GM19240 (cell line): ENCODE data around the gene PRKRIP1.
"Not testable (repeated sequence)": the region's sequence is repeated elsewhere in the genome, so short reads cannot be mapped to it uniquely, and the experiment has no call there.

ENCODE experiments used
- DNase-seq: peaks from one replicate; pipeline ENCODE4 v3.0.0; 2011; ENCODE audit warnings: low spot score; ENCODE audit not compliant: insufficient read length

Gene PRKRIP1

DNA sequence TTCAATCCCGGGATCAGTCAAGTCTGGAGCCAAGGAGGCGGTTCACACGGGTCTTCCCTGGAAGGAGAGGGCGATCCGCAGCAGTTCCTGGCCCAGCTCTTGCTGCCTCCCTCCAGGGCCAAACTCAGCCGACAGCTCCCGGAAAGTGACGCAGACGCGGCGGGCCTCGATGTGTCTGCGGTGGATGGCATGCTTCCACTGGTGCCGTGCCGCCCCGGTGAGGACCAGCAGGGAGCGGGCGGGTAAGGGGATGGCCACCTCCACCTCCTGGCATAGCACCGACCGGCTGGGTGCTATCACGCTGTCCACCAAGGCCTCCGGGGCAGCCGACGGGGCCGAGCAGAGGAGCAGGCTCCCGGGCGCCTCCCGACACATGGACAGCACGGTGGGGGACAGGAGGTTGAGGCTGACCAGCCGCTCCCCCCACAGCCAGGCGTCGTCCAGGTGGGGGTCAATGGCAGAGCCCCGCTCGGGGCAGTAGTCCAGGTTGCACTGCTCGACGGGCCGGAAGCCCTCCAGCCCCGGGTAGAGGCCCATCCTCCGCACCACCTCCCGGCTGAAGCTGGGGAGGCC lies 61.3 kb downstream of the PRKRIP1 start:
- DNase-seq, result no peak

DNA sequence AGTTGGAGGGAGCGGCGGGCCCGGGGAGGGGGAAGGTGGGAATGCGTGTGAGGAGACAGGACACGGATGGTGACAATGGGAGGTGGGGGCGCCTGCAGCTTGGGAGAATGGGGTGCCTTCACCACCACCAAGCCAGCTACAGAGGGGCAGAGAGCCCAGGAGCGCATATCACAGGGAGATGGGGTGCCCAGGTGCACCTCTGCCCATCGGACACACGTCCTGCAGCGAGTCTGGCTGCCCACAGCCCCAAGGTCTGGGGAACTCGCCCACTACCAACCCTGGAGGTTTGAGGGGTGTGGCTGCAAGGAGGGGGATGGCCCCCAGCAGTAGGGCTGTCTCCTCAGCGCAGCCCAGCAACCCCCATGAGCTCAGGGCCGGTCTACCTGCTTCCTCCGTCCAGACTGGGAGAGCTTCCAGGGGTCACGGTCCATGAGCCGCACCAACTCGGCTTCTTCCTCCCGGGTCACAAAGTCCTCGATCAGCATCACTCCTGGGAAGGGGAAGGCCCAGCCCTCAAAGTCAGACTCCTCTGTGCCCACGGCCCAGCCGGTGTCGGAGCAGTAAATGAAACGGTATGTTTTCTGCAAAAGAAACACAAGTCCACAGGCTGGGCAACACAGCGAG lies 63.2 kb downstream of the PRKRIP1 start:
- no peak for DNase-seq

DNA sequence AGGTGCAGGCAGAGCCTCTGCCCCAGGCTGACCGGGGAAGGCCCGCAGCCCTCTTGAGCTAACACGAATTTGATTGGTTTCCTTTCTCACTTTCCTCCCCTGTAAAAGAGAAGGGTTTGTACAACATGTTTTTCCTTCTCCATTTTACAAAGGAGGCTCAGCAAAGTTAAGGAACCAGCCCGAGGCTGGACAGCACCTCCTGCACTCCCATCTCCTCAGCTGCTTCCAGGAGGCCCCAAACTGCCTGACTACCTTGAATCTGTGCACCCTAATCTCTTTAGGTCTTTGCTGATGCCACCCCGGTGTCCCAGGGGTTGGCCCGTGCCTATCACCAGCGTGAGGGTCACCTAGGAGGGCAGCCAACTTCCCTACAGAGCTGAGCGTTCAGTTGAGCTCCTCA lies 64.3 kb downstream of the PRKRIP1 start:
- DNase-seq, result no peak

DNA sequence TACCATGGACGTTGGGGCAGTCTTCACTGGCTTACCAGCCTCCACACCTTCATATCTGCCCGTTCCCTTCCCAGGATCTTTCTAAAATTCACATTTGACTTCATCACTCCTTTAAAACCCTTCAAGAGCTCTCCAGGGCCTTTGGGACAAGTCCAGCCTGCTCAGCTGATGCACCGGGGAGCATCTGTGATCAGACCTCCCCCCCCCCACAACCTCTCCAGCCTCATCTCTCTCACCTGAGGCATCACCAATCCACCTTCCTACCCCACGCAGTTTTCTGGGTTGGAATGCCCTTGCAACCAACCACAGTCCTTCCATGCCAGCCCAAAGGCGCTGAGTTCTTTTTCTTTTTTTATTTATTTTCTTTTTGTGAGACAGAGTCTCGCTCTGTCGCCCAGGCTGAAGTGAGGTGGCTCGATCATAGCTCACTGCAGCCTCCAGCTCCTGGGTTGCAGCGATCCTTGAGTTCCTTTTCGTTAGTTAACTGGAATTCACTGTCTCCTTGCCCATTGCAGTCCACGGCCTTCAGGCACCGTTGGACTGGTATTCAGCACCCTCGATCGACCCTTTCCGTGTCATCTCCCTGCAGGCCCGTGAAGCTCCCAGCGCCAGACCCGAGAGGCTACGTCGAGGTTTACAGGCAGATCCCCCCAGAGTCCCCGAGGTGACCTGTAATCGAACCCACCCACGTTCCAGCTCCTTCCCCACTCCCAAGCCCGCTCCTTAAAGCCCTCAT lies 67.8 kb downstream of the PRKRIP1 start:
- no peak for DNase-seq

DNA sequence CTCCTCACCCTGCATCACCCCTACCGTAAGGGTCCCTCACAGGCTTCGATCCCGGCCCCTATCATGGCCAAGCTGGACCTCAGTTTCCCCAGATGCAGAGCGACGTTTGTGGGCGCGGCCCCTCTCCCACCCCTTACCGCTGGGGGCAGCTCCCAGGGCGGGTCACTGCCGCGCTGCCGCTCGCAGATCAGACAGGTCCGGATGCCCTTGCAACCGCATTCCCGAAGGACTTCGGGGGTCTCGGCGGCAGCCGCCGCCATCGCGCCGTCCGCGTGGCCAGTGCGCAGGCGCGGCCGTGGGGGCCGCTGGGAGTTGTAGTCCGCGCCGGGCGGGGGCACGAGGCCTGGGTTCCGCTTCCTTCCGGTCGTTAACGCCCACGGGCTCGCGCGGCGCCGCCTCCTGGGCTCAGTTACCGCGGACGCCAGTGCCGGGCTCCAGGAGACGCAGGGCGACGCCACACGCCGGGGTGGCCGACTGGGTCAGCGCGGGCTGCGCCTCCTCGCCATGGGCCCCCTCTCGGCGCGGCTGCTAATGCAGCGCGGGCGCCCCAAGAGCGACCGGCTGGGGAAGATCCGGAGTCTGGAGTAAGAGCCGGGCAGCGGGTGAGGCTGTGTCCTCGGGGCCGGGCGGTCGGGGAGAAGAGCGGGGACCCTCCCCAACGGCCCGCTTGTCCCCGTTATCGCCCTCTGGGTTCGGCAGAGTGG lies 68.6 kb downstream of the PRKRIP1 start, which contains the start of the genes ALKBH4 and LRWD1:
Gene ALKBH4, minus strand, starts transcription at position 287 of the 704 bp plus-strand sequence. Its CDS starts 27 bp downstream, at position 260.
Gene LRWD1, plus strand, starts transcription at position 408 of the 704 bp plus-strand sequence. Its CDS starts 97 bp downstream, at position 505.
- peak; percentile 99 for DNase-seq

DNA sequence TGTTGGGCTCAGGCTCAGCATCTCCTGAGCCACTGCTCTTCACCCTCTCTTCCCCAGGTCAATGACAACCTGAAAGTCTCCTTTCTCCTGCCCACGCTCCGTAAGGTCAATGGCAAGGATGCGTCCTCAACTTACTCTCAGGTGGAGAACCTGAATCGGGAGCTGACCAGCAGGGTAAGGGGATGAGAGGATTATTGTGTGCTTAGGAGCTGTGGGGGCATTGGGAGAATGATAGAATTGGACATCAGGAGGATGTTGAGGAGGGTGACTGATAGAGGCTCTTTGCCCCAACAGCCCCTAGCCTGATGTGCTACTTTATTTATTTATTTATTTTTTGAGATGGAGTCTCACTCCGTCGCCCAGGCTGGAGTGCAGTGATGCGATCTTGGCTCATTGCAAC lies 69.9 kb downstream of the PRKRIP1 start:
- DNase-seq, result no peak

DNA sequence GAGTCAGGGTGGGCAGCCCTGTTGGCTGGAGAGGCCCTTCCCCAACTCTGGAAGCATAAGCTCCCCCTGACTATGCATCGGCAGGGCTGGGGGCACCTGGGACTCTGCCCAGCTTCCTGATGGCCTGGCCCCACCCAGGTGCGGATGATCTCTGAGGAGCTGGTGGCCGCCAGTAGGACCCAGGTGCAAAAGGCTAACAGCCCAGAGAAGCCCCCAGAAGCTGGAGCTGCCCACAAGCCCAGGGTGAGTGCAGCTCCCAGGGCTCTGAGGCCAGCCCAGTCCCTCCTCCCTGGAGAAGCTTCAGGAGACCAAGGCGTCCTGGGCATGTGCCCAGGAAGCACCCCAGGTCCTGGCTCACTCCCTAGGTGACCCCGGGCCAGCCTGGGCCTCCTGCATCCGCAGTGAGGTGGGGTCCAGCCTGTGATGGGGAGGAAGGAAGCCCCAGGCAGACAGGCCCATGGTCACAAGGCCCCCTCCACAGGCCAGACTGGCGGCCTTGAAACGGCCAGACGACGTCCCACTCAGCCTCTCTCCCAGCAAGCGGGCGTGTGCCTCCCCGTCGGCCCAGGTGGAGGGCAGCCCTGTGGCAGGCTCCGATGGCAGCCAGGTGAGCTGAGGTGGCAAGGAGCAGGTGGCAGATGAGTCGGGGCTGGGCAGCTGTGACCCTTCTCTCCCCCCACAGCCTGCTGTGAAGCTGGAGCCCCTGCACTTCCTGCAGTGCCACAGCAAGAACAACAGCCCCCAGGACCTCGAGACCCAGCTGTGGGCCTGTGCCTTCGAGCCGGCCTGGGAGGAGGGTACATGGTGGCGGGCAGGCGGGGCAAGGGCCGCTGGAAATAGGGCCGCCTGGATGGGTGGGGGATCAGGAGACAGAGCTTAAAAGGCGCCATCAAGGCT lies 71.7 kb downstream of the PRKRIP1 start:
- DNase-seq, result no peak

DNA sequence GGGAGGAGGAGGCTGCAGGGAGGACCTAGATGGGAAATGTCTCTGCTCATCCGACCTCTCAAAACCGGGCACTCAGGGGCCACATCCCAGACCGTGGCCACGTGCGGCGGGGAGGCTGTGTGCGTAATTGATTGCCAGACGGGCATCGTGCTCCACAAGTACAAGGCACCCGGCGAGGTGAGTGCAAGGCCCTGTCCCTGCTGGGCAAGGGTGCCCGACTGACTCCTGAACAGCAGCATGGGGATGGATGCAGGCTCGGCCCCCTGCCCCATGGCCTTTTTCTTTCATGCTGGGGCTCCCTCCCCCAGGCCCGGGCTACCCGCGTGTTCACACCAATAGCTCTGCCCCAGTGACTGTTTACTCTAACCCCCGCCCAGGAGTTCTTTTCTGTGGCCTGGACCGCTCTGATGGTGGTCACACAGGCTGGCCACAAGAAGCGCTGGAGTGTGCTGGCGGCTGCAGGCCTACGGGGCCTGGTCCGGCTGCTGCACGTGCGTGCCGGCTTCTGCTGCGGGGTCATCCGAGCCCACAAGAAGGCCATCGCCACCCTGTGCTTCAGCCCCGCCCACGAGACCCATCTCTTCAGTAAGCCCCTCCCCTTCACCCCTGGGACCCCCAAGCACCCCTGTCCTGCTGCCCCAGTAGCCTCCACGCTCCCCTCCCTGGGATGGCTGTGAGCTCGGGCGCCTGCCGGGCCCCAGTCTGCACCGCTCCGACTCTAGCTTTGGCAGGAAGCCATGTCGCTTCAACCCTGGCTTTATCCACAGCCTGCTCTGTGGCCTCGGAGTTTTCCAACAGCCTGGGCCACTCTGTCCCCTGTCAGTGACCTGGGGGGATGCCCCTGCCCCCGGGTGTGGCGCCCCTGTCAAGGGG lies 72.6 kb downstream of the PRKRIP1 start:
- no peak for DNase-seq

DNA sequence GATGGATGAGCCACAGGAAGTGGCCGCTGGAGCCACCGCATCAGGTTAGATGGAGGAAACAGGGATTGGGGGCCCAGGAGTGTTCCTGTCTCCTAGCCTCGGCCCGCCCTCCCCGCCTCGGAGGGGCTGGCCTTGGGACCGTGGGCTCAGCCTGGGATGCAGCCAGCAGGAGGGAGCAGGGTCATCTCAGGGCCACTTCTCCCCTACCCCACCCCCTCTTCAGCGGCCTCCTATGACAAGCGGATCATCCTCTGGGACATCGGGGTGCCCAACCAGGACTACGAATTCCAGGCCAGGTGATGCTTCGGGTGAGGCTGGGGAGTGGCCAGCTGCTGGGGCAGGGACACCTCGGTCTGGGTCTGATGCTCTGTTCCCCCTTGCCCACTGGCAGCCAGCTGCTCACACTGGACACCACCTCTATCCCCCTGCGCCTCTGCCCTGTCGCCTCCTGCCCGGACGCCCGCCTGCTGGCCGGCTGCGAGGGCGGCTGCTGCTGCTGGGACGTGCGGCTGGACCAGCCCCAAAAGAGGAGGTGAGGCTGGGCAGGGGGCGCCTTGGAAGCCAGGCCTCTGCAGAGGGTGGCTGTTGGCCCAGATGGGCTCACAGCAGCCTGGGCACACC lies 73.3 kb downstream of the PRKRIP1 start:
- no peak for DNase-seq

DNA sequence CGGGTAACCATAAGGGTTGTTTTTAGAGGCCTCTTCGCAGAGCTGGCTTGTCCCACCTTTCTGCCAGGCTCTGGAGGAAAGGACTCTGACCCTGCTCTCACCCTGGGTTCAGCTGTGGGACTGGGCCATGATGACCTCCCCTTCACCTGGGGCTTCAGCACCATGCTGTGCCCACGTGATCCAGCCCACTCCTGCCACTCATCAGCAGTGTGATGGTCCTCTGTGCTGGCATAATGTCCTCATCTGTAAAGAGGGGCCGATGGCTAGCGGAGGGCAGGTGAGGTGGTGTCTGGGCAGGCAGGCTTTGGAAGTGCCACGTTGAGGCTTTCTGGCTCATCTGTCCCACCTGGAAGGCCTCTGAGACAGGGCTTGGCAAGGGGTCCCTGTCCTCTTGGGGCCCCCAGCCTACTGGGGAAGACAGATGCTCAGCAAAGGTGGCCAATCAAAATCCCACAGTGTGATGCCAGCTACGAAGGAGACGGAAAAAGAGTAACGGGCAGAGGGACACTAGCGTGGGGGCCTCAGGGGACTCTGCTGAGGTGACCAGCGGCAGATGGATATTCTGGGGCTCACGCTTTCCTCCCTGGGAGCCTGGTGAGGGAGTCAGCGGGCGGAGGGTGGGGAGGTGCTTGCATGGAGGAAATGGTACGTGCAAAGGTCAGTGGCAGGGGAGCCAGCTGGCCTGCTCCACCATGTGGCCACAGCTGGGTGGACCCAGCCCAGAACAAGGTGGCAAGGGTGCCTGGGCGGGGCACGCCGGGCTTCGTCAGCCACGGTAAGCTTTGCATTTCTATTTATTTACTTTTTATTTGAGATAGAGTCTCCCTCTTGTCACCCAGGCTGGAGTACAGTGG lies 74.0 kb downstream of the PRKRIP1 start:
- no peak for DNase-seq

DNA sequence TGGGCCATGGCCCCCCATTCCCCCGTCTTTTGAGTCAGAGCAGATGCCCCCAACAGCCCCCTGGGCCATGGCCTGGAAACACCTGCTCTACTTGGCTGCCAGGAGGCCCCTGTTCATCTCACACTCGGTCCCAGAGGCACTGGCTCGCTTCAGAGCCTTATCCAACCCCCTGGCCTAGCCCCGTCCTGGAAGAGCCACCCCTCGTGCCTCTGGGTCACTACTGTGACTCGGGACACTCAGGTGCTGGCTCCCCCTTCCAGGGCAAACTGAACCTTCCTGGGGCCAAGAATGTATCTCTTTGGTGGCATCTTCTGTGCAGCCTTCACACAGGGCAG lies 75.6 kb downstream of the PRKRIP1 start:
- DNase-seq, result no peak

DNA sequence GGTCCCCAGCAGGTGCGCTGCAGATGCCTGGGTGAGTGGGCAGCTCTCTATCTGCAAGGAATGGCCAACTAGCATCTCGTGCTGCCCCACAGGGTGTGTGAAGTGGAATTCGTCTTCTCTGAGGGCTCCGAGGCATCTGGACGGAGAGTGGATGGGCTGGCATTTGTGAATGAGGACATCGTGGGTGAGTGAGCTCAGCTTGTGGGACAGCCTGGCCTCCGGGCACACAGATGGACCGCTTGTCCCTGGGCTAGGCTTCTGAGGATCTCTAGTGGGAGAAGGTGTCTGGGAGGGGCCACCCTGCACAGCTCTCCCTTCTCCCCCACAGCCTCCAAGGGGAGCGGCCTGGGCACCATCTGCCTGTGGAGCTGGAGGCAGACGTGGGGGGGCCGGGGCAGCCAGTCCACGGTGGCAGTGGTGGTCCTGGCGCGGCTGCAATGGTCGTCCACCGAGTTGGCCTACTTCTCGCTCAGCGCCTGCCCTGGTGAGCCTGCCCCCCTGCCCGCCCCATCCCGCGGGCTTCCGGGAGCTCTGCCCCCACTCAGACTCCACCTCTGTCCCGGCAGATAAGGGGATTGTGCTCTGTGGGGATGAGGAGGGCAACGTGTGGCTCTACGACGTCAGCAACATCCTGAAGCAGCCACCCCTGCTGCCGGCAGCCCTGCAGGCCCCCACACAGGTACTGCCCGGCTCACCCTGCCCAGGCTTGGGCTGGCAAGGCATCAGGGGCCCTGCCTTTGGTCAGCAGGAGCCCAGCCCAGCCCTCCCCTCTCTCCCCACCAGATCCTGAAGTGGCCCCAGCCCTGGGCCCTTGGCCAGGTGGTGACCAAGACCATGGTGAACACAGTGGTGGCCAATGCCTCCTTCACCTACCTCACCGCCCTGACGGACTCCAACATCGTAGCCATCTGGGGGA lies 76.2 kb downstream of the PRKRIP1 start:
- no peak for DNase-seq

DNA sequence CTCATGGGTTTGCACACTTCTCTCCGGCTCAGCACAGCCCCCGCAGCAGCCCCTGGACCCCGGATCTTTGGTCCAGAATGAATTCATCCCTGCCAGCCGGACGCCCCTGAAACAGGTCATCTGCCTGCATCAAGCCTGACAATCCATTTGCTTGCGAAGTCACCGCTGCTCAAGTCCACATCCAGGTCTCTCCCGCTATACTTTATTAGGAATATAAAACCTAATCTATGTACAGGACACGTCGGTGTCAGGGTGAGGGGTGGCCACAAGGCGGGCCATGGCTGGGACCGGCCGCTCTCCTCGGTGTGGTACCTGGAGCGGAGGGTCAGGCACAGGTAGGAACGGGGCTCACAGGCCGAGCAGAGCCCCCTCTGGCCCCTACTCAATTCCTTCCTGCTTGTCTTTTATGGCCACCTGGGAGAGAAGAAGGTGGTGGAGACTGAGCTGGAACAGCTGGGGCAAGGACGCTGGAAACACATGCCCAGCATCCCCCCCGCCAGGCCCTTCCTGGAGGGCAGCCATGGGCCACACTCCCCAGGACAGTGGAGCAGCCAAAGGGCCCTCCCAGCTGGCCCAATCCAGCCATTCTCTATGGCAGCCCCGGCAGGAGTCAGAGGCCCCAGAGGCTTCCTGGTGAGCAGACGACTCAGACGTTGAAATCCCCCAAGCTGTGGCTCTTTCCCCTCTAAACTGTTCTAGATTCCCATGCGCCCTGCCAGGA lies 77.3 kb downstream of the PRKRIP1 start:
- no peak for DNase-seq

DNA sequence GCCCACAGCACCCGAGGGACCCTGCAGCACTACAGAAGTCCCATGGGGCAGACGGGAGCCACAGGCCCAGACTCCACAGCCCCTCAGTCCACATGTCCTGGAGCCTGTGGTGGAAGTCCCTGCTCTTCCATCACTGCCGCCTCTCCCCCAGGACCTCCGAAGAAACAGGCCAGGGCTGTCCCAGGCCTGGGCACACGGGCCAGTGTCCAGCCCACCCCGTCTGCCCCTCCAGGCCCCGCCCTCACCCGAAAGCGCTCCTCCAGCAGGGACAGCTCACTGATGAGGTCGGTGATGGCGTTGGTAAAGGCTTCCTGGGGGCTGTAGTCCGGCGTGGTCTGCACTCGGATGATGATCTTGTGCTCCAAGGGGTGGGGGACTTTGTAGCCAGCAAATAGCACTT lies 78.0 kb downstream of the PRKRIP1 start:
- DNase-seq, result not testable (repeated sequence)

DNA sequence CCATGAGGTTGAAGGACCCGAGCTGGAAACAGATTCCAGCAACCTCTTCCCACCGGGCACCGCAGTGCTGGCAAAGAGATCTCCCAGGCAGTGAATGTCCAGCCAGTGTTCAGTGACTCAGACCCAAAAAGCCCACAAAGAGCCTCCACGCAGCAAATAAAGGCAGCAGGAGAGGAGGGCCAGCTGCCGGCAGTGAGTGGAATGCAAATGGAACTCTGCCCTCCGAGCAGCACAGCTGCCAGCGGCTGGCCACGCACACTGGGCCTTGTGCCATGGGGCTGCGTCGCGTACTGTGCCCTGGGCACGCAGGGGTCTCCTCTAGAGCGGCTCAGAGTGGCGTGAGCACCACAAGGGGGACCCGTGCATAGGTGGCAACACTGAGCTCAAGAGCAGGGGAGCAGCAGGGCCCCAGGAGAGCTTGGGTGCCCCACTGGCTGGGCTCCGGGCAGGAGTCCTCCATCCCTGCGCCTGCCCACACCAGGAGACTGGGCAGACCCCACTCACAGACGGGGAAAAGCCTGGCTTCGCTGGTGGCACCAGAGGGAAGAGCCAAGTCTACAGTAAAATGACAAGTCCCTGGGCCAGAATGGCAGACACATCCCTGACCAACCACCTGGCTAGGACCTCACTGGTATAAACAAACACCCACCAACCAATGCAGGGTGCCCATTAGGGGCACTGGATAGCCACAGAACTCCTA lies 78.7 kb downstream of the PRKRIP1 start:
- not testable (repeated sequence) for DNase-seq
